BE2C (cell line): ENCODE measurements around the gene GPR162.

Source experiments
- DNase-seq: peaks from one replicate; pipeline ENCODE4 v3.0.0-alpha.2; 2020
- H3K27me3 ChIP-seq: fragments of 250-450 bp; sonication (Bioruptor Pico); 2 replicates; pipeline ENCODE4 v1.5.1; 2020; ENCODE audit warnings: mild to moderate bottlenecking
- H3K36me3 ChIP-seq: fragments of 250-450 bp; sonication (Bioruptor Pico); 2 replicates; pipeline ENCODE4 v1.5.1; 2020; ENCODE audit warnings: mild to moderate bottlenecking
- H3K4me1 ChIP-seq: fragments of 250-450 bp; sonication (Bioruptor Pico); 2 replicates; pipeline ENCODE4 v1.5.1; 2020
- H3K4me3 ChIP-seq: 2 replicates; pipeline ENCODE4 v1.5.1; 2011; ENCODE audit warnings: low read depth, low read length
- H3K9me3 ChIP-seq: fragments of 250-450 bp; sonication (Bioruptor Pico); 2 replicates; pipeline ENCODE4 v1.5.1; 2020
- CTCF ChIP-seq: IDR thresholded peaks from 2 replicates; pipeline ENCODE4 v1.5.1; 2012; ENCODE audit warnings: mild to moderate bottlenecking, low read depth, low read length

GPR162 gene

GRCh38 chr12:6851921-6852650, 30.5 kb downstream of the GPR162 start, which contains the start of gene USP5:
TSS of gene USP5 (plus strand) at chr12:6852150. CDS start at chr12:6852180, 30 bp downstream.
- peak within 1 kb of the TSS; percentile 70 for H3K4me3 ChIP-seq
- H3K4me1 ChIP-seq: no peaks in the 10 kb centered on the region; the same call in 1 of the 2 replicates
- H3K27me3 ChIP-seq: no peaks in the 10 kb centered on the region
- peaks cover 46% of the 10 kb centered on the region for H3K36me3 ChIP-seq
- DNase-seq: peak; percentile 99
- no peaks in the 10 kb centered on the region for H3K9me3 ChIP-seq
- TF ChIP-seq CTCF: no peak

GRCh38 chr12:6852651-6853354, 31.2 kb downstream of the GPR162 start:
- peak; percentile 44 for DNase-seq

GRCh38 chr12:6853626-6854025, 32.0 kb downstream of the GPR162 start:
- H3K36me3 ChIP-seq: peaks cover 49% of the 10 kb centered on the region
- peak overlapping the region; percentile 70; the same call in 1 of the 2 replicates for H3K4me3 ChIP-seq
- no peak for DNase-seq
- no peaks in the 10 kb centered on the region; the same call in 1 of the 2 replicates for H3K4me1 ChIP-seq
- TF ChIP-seq CTCF: no peak
- no peaks in the 10 kb centered on the region for H3K27me3 ChIP-seq
- H3K9me3 ChIP-seq: no peaks in the 10 kb centered on the region

More at GRCh38 chr12:6852651-6853354, 31.2 kb downstream of the GPR162 start:
- H3K36me3 ChIP-seq: peaks cover 49% of the 10 kb centered on the region
- H3K4me1 ChIP-seq: no peaks in the 10 kb centered on the region; the same call in 1 of the 2 replicates
- H3K9me3 ChIP-seq: no peaks in the 10 kb centered on the region
- TF ChIP-seq CTCF: no peak
- H3K4me3 ChIP-seq: peak overlapping the region; percentile 70
- no peaks in the 10 kb centered on the region for H3K27me3 ChIP-seq

- Histone ChIP-seq H3K36me3 (peaks cover 49% of the 10 kb centered on the region), H3K4me3 (no peak overlapping the region), H3K4me1 (no peaks in the 10 kb centered on the region; the same call in 1 of the 2 replicates), H3K27me3 (no peaks in the 10 kb centered on the region), H3K9me3 (no peaks in the 10 kb centered on the region)
- no peak for TF ChIP-seq CTCF
- no peak for DNase-seq
Observed at GRCh38 chr12:6854036-6854435, 32.4 kb downstream of the GPR162 start.

GRCh38 chr12:6855322-6855721, 33.7 kb downstream of the GPR162 start:
- no peaks in the 10 kb centered on the region; the same call in 1 of the 2 replicates for H3K4me1 ChIP-seq
- H3K36me3 ChIP-seq: peaks cover 54% of the 10 kb centered on the region
- no peaks in the 10 kb centered on the region for H3K27me3 ChIP-seq
- no peak for DNase-seq
- no peaks in the 10 kb centered on the region for H3K9me3 ChIP-seq
- TF ChIP-seq CTCF: no peak
- no peak overlapping the region for H3K4me3 ChIP-seq

- Histone ChIP-seq H3K9me3 (no peaks in the 10 kb centered on the region), H3K4me3 (no peak overlapping the region), H3K4me1 (no peaks in the 10 kb centered on the region), H3K36me3 (peaks cover 77% of the 10 kb centered on the region), H3K27me3 (no peaks in the 10 kb centered on the region)
- no peak for DNase-seq
- no peak for TF ChIP-seq CTCF
Observed at GRCh38 chr12:6858799-6859198, 37.2 kb downstream of the GPR162 start.
